ENCODE measurements around the gene SOWAHA. TPM values are rescaled to one million over a fixed set of nuclear protein-coding genes. Genes with fewer than 3 reads are reported as not detected.
A peak's percentile ranks its signal among the peaks of the same experiment; 100 is the strongest.

Gene SOWAHA
- total RNA-seq, 1 donor from 2014 or later, result not detected

DNA sequence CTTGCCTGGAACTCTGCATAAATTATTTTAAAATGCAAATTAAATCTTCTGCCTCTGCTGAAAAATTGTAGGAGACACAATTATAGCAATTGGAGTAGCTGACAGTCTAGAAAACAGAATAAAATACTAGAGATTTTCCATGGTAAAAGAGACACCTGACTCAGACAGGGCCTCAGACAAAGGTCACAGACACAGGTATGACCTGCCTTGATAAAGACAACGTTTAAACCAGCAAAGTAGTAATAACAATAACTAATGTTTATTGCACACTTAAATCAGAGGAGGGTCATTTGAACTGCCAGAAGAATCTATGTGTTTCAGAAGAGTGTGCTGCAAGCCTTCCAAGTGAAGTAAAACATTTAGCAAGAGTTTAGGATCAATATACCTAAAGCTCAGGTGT is 3.9 kb downstream of the SOWAHA start:
- no peak for TF ChIP-seq EZH2 (IDR thresholded peaks at IDR 0.05)
- no peak for TF ChIP-seq CTCF (IDR thresholded peaks at IDR 0.05)
- no peak for TF ChIP-seq EZH2phosphoT487 (IDR thresholded peaks at IDR 0.05)
- Histone ChIP-seq H3K4me2 (no peak overlapping the region), H3K9me3 (ENCODE audit: low read depth) (no peaks in the 10 kb centered on the region), H3K27me3 (peaks cover 99% of the 10 kb centered on the region), H3K9ac (no peak overlapping the region), H3K79me2 (ENCODE audit: low read depth) (no peaks in the 10 kb centered on the region), H4K20me1 (ENCODE audit: low read depth) (peaks cover 11% of the 10 kb centered on the region), H3K36me3 (no peaks in the 10 kb centered on the region), H2AFZ (replicated peaks) (no peak overlapping the region), H3K4me3 (no peak overlapping the region), H3K4me1 (peaks cover 4% of the 10 kb centered on the region), H3F3A (ENCODE audit: low read depth) (peaks cover 24% of the 10 kb centered on the region), H3K27ac (no peak overlapping the region)
- Mint-ChIP-seq H3K9me3 (peaks cover 5% of the 10 kb centered on the region), H3K27me3 (ENCODE audit: insufficient read depth, low read depth) (peaks cover 22% of the 10 kb centered on the region), H3K4me1 (peaks cover 24% of the 10 kb centered on the region), H3K36me3 (peaks cover 2% of the 10 kb centered on the region), H3K4me3 (no peak overlapping the region), H3K27ac (no peak overlapping the region)
- no peak for DNase-seq (ENCODE audit: low spot score)

DNA sequence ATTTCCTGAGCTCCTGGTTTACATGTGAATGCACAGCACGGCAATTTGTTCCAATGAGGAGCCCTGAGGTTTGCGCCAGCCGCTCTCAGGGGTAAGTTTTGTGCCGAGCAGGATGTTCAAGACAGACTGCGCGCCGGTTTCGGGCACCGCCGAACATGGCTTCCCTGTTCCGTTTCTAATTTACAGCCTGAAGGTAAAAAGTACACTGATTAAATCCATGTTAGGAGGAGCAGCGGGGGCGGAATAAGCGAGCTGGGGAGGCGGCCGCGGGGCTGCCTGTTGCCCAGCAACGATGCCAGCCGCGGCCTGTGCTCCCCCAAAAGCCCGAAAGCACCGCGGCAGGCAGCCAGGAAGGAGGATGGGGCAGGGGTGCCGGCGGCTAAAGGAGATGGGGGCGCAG is 6.4 kb downstream of the SOWAHA start:
- TF ChIP-seq EZH2phosphoT487 (IDR thresholded peaks at IDR 0.05) (no peak), CTCF (IDR thresholded peaks at IDR 0.05) (no peak), EZH2 (IDR thresholded peaks at IDR 0.05) (no peak)
- no peaks in the 10 kb centered on the region for H3K9me3 ChIP-seq (ENCODE audit: low read depth)
- H3K4me1 ChIP-seq, result no peaks in the 10 kb centered on the region
- H3K27me3 Mint-ChIP-seq (ENCODE audit: insufficient read depth, low read depth), result peaks cover 14% of the 10 kb centered on the region
- no peaks in the 10 kb centered on the region for H4K20me1 ChIP-seq (ENCODE audit: low read depth)
- peaks cover 2% of the 10 kb centered on the region for H3K36me3 Mint-ChIP-seq
- DNase-seq (ENCODE audit: low spot score), result no peak
- H3K79me2 ChIP-seq (ENCODE audit: low read depth), result no peaks in the 10 kb centered on the region
- H3K27ac Mint-ChIP-seq, result no peak overlapping the region
- H3K27ac ChIP-seq, result no peak overlapping the region
- H3K9ac ChIP-seq, result no peak overlapping the region
- H3K9me3 Mint-ChIP-seq, result peaks cover 3% of the 10 kb centered on the region
- H3K36me3 ChIP-seq, result no peaks in the 10 kb centered on the region
- H3K27me3 ChIP-seq, result peaks cover 99% of the 10 kb centered on the region
- no peak overlapping the region for H3K4me3 ChIP-seq
- peaks cover 35% of the 10 kb centered on the region for H3F3A ChIP-seq (ENCODE audit: low read depth)
- H3K4me2 ChIP-seq, result no peak overlapping the region
- peak overlapping the region; percentile 55 for H3K4me3 Mint-ChIP-seq
- H3K4me1 Mint-ChIP-seq, result peaks cover 14% of the 10 kb centered on the region
- no peak overlapping the region for H2AFZ ChIP-seq (replicated peaks)

DNA sequence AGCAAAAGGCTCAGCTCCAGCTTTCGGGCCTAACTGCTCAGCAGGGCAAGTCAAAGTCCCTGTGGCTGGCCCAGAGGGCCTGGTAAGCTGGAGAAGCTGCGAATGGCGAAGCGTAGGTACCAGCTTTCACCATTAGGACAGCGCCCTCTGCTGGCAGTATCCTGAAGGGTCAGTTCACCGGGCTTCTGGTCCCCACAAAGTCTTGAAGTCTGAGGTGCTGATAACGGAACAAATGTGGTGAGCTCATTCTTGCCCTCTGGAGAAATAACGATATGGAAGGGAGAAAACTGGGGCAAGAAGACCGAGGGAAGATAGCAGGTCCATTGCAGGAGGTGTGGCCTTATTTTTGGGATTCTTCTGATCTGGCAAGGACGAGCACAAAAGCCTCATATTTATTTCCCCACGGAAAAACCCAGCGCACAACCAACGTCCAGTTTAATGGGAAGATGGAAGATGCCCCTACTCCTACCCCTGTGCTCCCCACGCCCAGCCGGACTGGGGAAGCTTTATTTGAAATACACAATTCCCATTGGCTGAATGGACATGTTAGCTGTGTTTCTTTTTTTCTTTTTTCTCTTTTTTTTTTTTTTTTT is 7.2 kb downstream of the SOWAHA start:
- Histone ChIP-seq H4K20me1 (ENCODE audit: low read depth) (no peaks in the 10 kb centered on the region), H3K27me3 (peaks cover 99% of the 10 kb centered on the region), H3K9me3 (ENCODE audit: low read depth) (no peaks in the 10 kb centered on the region), H3F3A (ENCODE audit: low read depth) (peaks cover 30% of the 10 kb centered on the region), H3K4me1 (no peaks in the 10 kb centered on the region), H3K79me2 (ENCODE audit: low read depth) (no peaks in the 10 kb centered on the region), H3K9ac (no peak overlapping the region), H3K4me2 (no peak overlapping the region), H2AFZ (replicated peaks) (no peak overlapping the region), H3K36me3 (no peaks in the 10 kb centered on the region), H3K27ac (no peak overlapping the region), H3K4me3 (no peak overlapping the region)
- Mint-ChIP-seq H3K27me3 (ENCODE audit: insufficient read depth, low read depth) (peaks cover 15% of the 10 kb centered on the region), H3K4me1 (peaks cover 11% of the 10 kb centered on the region), H3K4me3 (no peak overlapping the region), H3K27ac (no peak overlapping the region), H3K9me3 (peaks cover under 1% of the 10 kb centered on the region), H3K36me3 (no peaks in the 10 kb centered on the region)
- peak; percentile 95 for DNase-seq (ENCODE audit: low spot score)
- TF ChIP-seq EZH2phosphoT487 (IDR thresholded peaks at IDR 0.05) (no peak), CTCF (IDR thresholded peaks at IDR 0.05) (peak; percentile 98), EZH2 (IDR thresholded peaks at IDR 0.05) (peak; percentile 61)
